Thyroid gland (tissue), 4 donors: ENCODE measurements around the gene WDFY4.

Experiments used
- POLR2A ChIP-seq, 2 donors: fragments of 450-650 bp; IDR thresholded peaks; one replicate each; pipeline ENCODE4 v1.6.1; 2017; ENCODE audit warnings: antibody characterized with exemption in 2 of 2, mild to moderate bottlenecking in 2 of 2, moderate library complexity in 1 of 2
- TF ChIP-seq, protein P1 (sequence below), 6 experiments: fragments of 200-600 bp in 3 of 6; fragments of 450-650 bp in 3 of 6; sonication (generic) in 3 of 6; IDR thresholded peaks; one replicate each; pipeline ENCODE4 v1.5.1; 2016 to 2019; ENCODE audit warnings: antibody characterized with exemption in 6 of 6, mild to moderate bottlenecking in 2 of 6, inconsistent platforms in 1 of 6, moderate library complexity in 1 of 6

DNA sequence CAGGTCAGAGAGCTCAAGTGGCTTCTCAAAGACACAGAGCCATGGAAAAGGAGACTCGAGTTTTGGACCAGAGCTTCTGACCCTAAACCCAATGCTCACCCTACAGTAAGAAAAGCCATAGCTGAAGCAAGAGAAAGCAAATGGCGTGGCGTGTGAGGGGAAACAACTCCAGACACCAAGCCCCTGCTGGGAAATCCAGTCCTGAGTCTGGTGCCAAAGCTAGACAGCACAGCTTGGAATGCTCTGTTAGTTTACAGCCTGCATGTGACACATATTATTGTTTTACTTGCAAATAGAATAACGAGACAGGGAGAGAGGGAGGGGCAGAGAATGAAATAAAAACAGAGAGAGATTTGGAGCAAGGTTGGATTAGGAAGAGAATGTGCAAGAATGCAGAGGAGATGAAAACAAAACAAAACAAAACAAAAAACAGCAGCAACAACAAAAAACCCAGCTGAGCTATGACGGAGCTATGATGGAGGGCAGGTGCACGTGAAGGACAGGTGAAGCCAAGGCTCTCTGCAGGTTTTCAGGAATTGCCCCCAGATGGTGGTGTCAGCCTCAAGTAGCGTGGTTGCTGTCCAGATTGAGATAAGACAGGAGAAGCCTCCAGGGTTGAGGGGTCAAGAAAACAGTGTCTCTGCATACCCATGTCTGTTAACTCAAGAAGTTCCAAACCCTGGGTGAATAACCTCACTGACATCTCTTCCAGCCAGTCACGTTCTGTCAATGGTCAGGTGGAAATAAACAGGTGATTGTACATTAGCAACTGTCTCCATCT, 324.7 kb downstream of the WDFY4 start:
- TF ChIP-seq, protein P1, sequence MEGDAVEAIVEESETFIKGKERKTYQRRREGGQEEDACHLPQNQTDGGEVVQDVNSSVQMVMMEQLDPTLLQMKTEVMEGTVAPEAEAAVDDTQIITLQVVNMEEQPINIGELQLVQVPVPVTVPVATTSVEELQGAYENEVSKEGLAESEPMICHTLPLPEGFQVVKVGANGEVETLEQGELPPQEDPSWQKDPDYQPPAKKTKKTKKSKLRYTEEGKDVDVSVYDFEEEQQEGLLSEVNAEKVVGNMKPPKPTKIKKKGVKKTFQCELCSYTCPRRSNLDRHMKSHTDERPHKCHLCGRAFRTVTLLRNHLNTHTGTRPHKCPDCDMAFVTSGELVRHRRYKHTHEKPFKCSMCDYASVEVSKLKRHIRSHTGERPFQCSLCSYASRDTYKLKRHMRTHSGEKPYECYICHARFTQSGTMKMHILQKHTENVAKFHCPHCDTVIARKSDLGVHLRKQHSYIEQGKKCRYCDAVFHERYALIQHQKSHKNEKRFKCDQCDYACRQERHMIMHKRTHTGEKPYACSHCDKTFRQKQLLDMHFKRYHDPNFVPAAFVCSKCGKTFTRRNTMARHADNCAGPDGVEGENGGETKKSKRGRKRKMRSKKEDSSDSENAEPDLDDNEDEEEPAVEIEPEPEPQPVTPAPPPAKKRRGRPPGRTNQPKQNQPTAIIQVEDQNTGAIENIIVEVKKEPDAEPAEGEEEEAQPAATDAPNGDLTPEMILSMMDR (IDR thresholded peaks at IDR 0.05), result no peak
- no peak for TF ChIP-seq POLR2A (IDR thresholded peaks at IDR 0.05)
